ENCODE data around the gene YTHDF1. TPM values are rescaled to one million over a fixed set of nuclear protein-coding genes. Genes with fewer than 3 reads are reported as not detected.

The YTHDF1 gene
- total RNA-seq, 1 donor from 2014 or later: 62.1 TPM

DNA sequence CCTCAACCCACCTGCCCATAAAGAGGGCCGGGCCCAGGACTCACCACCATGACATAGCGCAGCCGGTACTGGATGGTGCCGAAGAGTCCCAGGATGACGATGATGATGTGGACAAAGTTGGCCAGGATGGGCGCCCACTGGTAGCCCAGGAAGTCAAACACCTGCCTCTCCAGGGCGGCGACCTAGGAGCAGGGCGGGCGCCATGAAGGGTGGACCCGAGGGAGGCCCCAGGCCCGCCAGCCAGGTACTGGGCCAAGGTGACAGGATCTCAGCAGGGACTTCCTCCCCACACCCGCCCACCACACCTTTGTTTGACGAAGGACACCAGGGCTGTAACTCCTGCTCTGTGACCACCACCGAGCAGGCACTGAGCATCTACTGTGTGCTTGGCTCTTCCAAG is 34.0 kb upstream of the YTHDF1 start:
- TF ChIP-seq, protein P1, sequence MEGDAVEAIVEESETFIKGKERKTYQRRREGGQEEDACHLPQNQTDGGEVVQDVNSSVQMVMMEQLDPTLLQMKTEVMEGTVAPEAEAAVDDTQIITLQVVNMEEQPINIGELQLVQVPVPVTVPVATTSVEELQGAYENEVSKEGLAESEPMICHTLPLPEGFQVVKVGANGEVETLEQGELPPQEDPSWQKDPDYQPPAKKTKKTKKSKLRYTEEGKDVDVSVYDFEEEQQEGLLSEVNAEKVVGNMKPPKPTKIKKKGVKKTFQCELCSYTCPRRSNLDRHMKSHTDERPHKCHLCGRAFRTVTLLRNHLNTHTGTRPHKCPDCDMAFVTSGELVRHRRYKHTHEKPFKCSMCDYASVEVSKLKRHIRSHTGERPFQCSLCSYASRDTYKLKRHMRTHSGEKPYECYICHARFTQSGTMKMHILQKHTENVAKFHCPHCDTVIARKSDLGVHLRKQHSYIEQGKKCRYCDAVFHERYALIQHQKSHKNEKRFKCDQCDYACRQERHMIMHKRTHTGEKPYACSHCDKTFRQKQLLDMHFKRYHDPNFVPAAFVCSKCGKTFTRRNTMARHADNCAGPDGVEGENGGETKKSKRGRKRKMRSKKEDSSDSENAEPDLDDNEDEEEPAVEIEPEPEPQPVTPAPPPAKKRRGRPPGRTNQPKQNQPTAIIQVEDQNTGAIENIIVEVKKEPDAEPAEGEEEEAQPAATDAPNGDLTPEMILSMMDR (IDR thresholded peaks at IDR 0.05; ENCODE audit: unreplicated experiment): no peak
- no peak for DNase-seq (ENCODE audit: low spot score)
- peaks cover 6% of the 10 kb centered on the region for H3K4me1 Mint-ChIP-seq (ENCODE audit: unreplicated experiment)
- peaks cover 16% of the 10 kb centered on the region for H3K27me3 Mint-ChIP-seq (ENCODE audit: unreplicated experiment)
- H3K36me3 Mint-ChIP-seq (ENCODE audit: low read depth, unreplicated experiment): peaks cover 4% of the 10 kb centered on the region
- H3K27ac Mint-ChIP-seq (ENCODE audit: unreplicated experiment): no peak overlapping the region
- H3K4me3 Mint-ChIP-seq (ENCODE audit: unreplicated experiment): no peak overlapping the region
- no peaks in the 10 kb centered on the region for H3K9me3 Mint-ChIP-seq (ENCODE audit: unreplicated experiment)

DNA sequence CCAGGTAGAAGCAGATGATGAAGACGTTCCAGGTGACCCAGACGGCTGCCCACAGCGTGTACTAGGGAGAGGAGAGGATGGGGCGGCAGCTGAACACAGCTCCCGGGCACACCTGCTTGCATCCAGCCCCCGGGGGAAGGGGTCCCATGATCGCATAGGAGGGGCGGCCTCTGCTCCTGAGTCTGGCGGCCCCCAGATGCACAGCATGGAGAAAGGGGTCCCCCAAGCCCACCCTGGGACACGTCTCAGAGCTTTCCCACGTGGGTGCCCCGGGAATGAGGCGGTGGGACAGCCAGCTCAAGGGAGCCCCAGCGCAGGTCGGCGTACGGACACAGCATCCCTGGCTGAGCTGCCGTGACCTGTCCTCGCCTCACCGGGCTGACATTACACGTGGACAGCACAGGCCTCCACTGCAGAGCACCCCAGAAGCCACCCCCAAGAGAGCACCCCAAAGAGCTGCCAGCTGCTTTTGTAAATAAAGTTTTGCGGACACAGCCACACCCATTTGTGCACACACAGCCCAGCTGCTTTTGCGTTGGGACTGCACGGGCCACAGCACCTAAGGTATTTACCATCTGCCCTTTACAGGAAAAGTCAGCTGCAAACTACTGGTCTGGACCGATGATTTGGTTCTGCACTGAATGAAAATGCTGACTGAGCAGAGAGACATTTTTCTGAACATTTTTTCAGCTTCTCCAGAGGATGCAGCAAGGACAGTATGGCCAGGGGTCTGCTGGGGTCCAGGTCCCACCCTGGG is 33.1 kb upstream of the YTHDF1 start:
- H3K36me3 Mint-ChIP-seq (ENCODE audit: low read depth, unreplicated experiment): peaks cover 4% of the 10 kb centered on the region
- H3K9me3 Mint-ChIP-seq (ENCODE audit: unreplicated experiment): no peaks in the 10 kb centered on the region
- peaks cover 15% of the 10 kb centered on the region for H3K27me3 Mint-ChIP-seq (ENCODE audit: unreplicated experiment)
- TF ChIP-seq, protein P1 (IDR thresholded peaks at IDR 0.05; ENCODE audit: unreplicated experiment): no peak
- no peak overlapping the region for H3K4me3 Mint-ChIP-seq (ENCODE audit: unreplicated experiment)
- H3K27ac Mint-ChIP-seq (ENCODE audit: unreplicated experiment): no peak overlapping the region
- H3K4me1 Mint-ChIP-seq (ENCODE audit: unreplicated experiment): peaks cover 6% of the 10 kb centered on the region
- no peak for DNase-seq (ENCODE audit: low spot score)

DNA sequence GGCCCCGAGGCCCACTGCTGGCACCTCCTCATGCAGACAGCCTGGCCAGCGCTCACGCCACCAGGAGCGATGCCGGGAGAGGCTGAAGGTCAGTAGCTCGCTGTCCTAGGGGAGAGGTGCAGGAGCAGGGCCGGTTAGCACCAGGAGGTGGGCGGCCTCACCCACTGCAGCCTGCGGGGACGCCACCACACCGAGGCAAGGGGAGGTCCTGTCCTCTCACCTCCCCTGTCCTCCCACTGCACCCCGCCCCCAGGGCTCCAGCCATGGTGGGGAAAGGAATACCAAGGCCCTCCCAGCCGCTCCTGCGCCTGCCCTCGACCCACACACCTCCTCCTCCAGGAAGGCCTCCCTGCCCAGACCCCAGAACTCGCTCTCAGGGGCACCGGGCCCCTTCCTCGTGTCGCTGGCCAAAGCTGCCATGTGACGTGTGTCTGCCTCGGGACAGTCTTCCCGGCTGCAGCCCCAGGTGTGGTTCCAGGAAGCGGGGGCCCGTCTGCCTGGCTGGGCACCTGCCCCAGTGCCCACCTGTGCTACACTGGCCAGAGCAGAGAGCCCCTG is 31.8 kb upstream of the YTHDF1 start:
- TF ChIP-seq, protein P1 (IDR thresholded peaks at IDR 0.05; ENCODE audit: unreplicated experiment): no peak
- H3K9me3 Mint-ChIP-seq (ENCODE audit: unreplicated experiment): no peaks in the 10 kb centered on the region
- H3K4me3 Mint-ChIP-seq (ENCODE audit: unreplicated experiment): no peak overlapping the region
- no peak overlapping the region for H3K27ac Mint-ChIP-seq (ENCODE audit: unreplicated experiment)
- DNase-seq (ENCODE audit: low spot score): no peak
- peaks cover 2% of the 10 kb centered on the region for H3K4me1 Mint-ChIP-seq (ENCODE audit: unreplicated experiment)
- H3K36me3 Mint-ChIP-seq (ENCODE audit: low read depth, unreplicated experiment): peaks cover 2% of the 10 kb centered on the region
- H3K27me3 Mint-ChIP-seq (ENCODE audit: unreplicated experiment): peaks cover 13% of the 10 kb centered on the region

DNA sequence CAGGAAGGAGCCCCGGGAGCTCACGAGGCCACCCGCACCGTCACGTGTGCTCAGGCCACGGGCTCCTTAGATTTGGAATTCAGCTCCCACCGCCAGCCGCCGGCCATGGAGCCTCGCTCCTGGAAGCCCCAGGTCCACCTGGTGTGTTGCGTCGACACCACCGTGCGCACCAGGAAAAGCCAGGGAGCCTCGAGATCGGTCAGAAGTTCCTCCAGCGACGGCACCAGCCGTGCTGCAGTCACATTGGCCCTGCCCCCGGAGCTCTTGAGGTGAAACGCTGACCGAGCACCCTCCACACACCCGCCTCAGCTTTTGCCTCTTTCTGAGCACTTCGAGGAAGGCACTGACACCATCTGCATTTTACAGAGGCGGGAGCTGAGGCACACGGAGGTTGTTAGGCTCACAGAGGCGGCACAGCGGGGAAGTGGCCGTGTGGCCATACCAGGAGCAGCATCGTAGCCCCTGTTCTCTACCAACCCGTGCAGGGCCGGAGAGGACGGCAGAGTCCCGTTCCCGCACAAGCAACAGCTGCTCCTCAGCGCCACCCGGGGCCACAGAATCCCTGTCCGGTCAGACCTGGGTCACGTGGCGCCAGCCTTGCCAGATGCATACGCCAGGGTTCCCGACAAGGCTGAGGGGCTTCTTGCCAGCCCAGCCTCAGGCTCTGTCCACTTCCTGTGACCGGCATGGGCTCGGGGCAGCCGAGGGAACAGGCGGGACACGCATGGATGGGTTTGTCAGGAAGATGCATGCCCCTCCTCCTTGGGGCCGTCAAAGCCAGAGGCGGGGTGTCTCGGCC is 30.8 kb upstream of the YTHDF1 start:
- DNase-seq (ENCODE audit: low spot score): peak; percentile 41
- no peak overlapping the region for H3K27ac Mint-ChIP-seq (ENCODE audit: unreplicated experiment)
- no peaks in the 10 kb centered on the region for H3K36me3 Mint-ChIP-seq (ENCODE audit: low read depth, unreplicated experiment)
- TF ChIP-seq, protein P1 (IDR thresholded peaks at IDR 0.05; ENCODE audit: unreplicated experiment): no peak
- no peaks in the 10 kb centered on the region for H3K9me3 Mint-ChIP-seq (ENCODE audit: unreplicated experiment)
- no peaks in the 10 kb centered on the region for H3K4me1 Mint-ChIP-seq (ENCODE audit: unreplicated experiment)
- peaks cover 14% of the 10 kb centered on the region for H3K27me3 Mint-ChIP-seq (ENCODE audit: unreplicated experiment)
- H3K4me3 Mint-ChIP-seq (ENCODE audit: unreplicated experiment): no peak overlapping the region
